Thyroid gland (tissue), 4 donors: ENCODE data around the gene CREB5. TPM values are rescaled to one million over a fixed set of nuclear protein-coding genes. Genes with fewer than 3 reads are reported as not detected.

Source experiments
- DNase-seq, 2 donors: peaks; one replicate each; pipeline ENCODE4 v3.0.0-alpha.2; 2019
- H3K27ac ChIP-seq, 3 donors: fragments of 200-600 bp; sonication (generic); 1 replicate in 2 of 3; 2 replicates in 1 of 3; pipeline ENCODE4 v1.5.1; 2016 to 2019; ENCODE audit warnings: mild to moderate bottlenecking in 1 of 3, moderate library complexity in 1 of 3
- H3K27me3 ChIP-seq: fragments of 200-600 bp; sonication (generic); one replicate; pipeline ENCODE4 v1.5.1; 2019
- H3K36me3 ChIP-seq, 2 donors: fragments of 200-600 bp; sonication (generic); one replicate each; pipeline ENCODE4 v1.5.1; 2016 to 2019
- H3K4me1 ChIP-seq, 2 donors: fragments of 200-600 bp; sonication (generic); one replicate each; pipeline ENCODE4 v1.5.1; 2017 to 2019
- H3K4me3 ChIP-seq, 3 donors: fragments of 200-600 bp; sonication (generic); replicated peaks in 1 of 3; 1 replicate in 2 of 3; 2 replicates in 1 of 3; pipeline ENCODE4 v1.5.1; 2016; ENCODE audit warnings: mild to moderate bottlenecking in 1 of 3
- H3K9me3 ChIP-seq: fragments of 200-600 bp; sonication (generic); one replicate; pipeline ENCODE4 v1.5.1; 2017
- CTCF ChIP-seq, 6 experiments: fragments of 200-600 bp in 3 of 6; fragments of 450-650 bp in 3 of 6; sonication (generic) in 3 of 6; IDR thresholded peaks; one replicate each; pipeline ENCODE4 v1.5.1; 2016 to 2019; ENCODE audit warnings: antibody characterized with exemption in 6 of 6, mild to moderate bottlenecking in 2 of 6, inconsistent platforms in 1 of 6, moderate library complexity in 1 of 6
- POLR2A ChIP-seq, 2 donors: fragments of 450-650 bp; IDR thresholded peaks; one replicate each; pipeline ENCODE4 v1.6.1; 2017; ENCODE audit warnings: antibody characterized with exemption in 2 of 2, mild to moderate bottlenecking in 2 of 2, moderate library complexity in 1 of 2
- WGBS, 2 donors: methylation state at CpG; one replicate each; pipeline ENCODE4 v1.1.5; 2017; 5-methylcytosine and 5-hydroxymethylcytosine counted together
- intact Hi-C: fragments of 100-400 bp; cut with DNase I; formaldehyde crosslinking; loops from one replicate; pipeline ENCODE4 v1.15.1; 2023
- total RNA-seq, 4 donors: library from RNA; depleted of rRNA; stranded (reverse); fragments of >200 nt; gene quantifications; one replicate each; pipeline ENCODE4 v1.2.3, GENCODE V29; 2016

CREB5 gene
- total RNA-seq, 4 donors from 2014 or later, result 2.5 to 13.6 (median 6.5) TPM

DNA sequence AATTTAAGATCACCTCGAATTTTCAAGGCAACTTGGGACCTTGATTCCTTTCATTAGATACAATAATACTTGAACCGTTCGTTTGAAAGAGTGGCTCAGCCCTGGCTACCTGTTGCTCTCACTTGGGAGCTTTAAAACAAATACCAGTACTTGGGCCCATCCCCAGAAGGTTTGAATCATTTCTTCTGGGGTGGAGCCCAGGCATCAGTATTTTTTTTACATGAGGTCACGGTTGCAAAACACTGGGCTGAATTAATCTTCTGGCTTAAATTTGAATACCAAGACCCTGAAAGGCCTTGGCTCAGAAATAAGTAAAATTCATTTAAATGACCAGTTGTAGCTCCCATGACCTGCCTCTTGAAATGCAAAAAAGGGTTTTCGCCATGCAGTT, 214.9 kb downstream of the CREB5 start:
- H3K27me3 ChIP-seq, result no peaks in the 10 kb centered on the region
- H3K9me3 ChIP-seq, result no peaks in the 10 kb centered on the region
- no peak for DNase-seq
- H3K4me3 ChIP-seq, result no peak overlapping the region
- TF ChIP-seq CTCF (IDR thresholded peaks at IDR 0.05), result no peak
- TF ChIP-seq POLR2A (IDR thresholded peaks at IDR 0.05), result no peak
- no peaks in the 10 kb centered on the region for H3K36me3 ChIP-seq
- intact Hi-C loops, result loop anchor here (10.0 kb wide), 1 partner anchor 242 kb away; no protein-coding TSS in a partner anchor
- peaks cover 0 to 5% of the 10 kb centered on the region in 2 donors for H3K4me1 ChIP-seq
- 70 to 82% methylated on average over 5 of the region's 5 CpGs for WGBS, 2 donors
- H3K27ac ChIP-seq, result no peak overlapping the region

- no peaks in the 10 kb centered on the region for H3K36me3 ChIP-seq
- TF ChIP-seq CTCF (IDR thresholded peaks at IDR 0.05), result no peak
- TF ChIP-seq POLR2A (IDR thresholded peaks at IDR 0.05), result no peak
- no peaks in the 10 kb centered on the region for H3K9me3 ChIP-seq
- H3K27me3 ChIP-seq, result no peaks in the 10 kb centered on the region
- no peak for DNase-seq
- intact Hi-C loops, result loop anchor here (10.0 kb wide), 1 partner anchor 243 kb away; no protein-coding TSS in a partner anchor
- WGBS, 2 donors, result 83 to 84% methylated on average over 4 of the region's 4 CpGs
- no peak overlapping the region for H3K4me3 ChIP-seq
- no peak overlapping the region for H3K27ac ChIP-seq
- H3K4me1 ChIP-seq, result peaks cover 0 to 5% of the 10 kb centered on the region in 2 donors
Measured at GRCh38 chr7:28627896-28628295, 215.6 kb downstream of the CREB5 start.

GRCh38 chr7:28629216-28629842, 217.0 kb downstream of the CREB5 start:
- Histone ChIP-seq H3K27me3 (no peaks in the 10 kb centered on the region), H3K9me3 (no peaks in the 10 kb centered on the region), H3K4me3 (no peak overlapping the region), H3K4me1 (peaks cover 0 to 5% of the 10 kb centered on the region in 2 donors), H3K27ac (no peak overlapping the region), H3K36me3 (no peaks in the 10 kb centered on the region)
- no peak for DNase-seq
- 62% methylated on average over 4 of the region's 4 CpGs for WGBS, 2 donors
- TF ChIP-seq POLR2A (IDR thresholded peaks at IDR 0.05) (no peak), CTCF (IDR thresholded peaks at IDR 0.05) (no peak)
- intact Hi-C loops, result loop anchor here (10.0 kb wide), 1 partner anchor 245 kb away; no protein-coding TSS in a partner anchor

GRCh38 chr7:28630350-28630749, 218.0 kb downstream of the CREB5 start:
- peaks cover 0 to 5% of the 10 kb centered on the region in 2 donors for H3K4me1 ChIP-seq
- WGBS, 2 donors, result 90 to 95% methylated on average over 3 of the region's 3 CpGs
- TF ChIP-seq POLR2A (IDR thresholded peaks at IDR 0.05) (no peak), CTCF (IDR thresholded peaks at IDR 0.05) (no peak)
- intact Hi-C loops, result no loop called here
- no peaks in the 10 kb centered on the region for H3K9me3 ChIP-seq
- no peaks in the 10 kb centered on the region for H3K27me3 ChIP-seq
- DNase-seq, result no peak
- H3K36me3 ChIP-seq, result no peaks in the 10 kb centered on the region
- no peak overlapping the region for H3K4me3 ChIP-seq
- H3K27ac ChIP-seq, result no peak overlapping the region

DNA sequence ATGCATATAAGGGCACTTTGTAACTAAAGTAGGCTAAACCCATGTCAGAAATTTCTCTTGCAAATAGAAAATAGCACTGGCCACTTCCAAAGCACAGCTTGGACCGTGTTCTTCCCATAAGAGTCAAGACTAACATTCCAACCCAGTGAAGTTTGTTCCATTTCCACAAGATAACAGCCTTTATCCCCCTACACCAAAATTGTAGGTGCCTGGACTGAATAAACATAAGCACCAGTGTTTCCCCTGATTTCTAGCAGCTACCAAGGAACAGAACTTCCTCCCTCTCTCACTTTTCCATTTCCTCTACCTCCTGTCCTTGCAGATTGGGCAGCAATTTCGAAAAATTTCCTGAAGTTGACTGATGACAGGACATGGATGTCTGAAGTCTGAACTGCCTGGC, 219.7 kb downstream of the CREB5 start:
- TF ChIP-seq CTCF (IDR thresholded peaks at IDR 0.05) (no peak), POLR2A (IDR thresholded peaks at IDR 0.05) (no peak)
- no peaks in the 10 kb centered on the region for H3K9me3 ChIP-seq
- intact Hi-C loops, result no loop called here
- no peak for DNase-seq
- WGBS, 2 donors, result 77 to 80% methylated on average over 2 of the region's 2 CpGs
- H3K27ac ChIP-seq, result no peak overlapping the region
- no peaks in the 10 kb centered on the region for H3K4me1 ChIP-seq
- H3K36me3 ChIP-seq, result no peaks in the 10 kb centered on the region
- no peaks in the 10 kb centered on the region for H3K27me3 ChIP-seq
- H3K4me3 ChIP-seq, result no peak overlapping the region
